PFSK-1 (cell line): ENCODE data around the gene EFNA5.

Experiments used
- FOXP2 ChIP-seq: optimal IDR thresholded peaks from 2 replicates; pipeline ENCODE3; 2011; ENCODE audit warnings: borderline replicate concordance, control low read depth, inconsistent platforms; ENCODE audit not compliant: insufficient read depth; ENCODE audit errors: extremely low read length, extremely low read depth
- POLR2AphosphoS5 ChIP-seq: IDR thresholded peaks from 2 replicates; pipeline ENCODE4 v1.6.1; 2012; ENCODE audit warnings: low read depth, mild to moderate bottlenecking, control low read depth, low read length, moderate library complexity
- SIN3A ChIP-seq: IDR thresholded peaks from 2 replicates; pipeline ENCODE4 v1.6.1; 2012; ENCODE audit warnings: mild to moderate bottlenecking, low read length, moderate library complexity, borderline replicate concordance; ENCODE audit not compliant: insufficient read depth
- TAF1 ChIP-seq: IDR thresholded peaks from 2 replicates; pipeline ENCODE4 v1.6.1; 2012; ENCODE audit warnings: low read length, control low read depth, borderline replicate concordance; ENCODE audit not compliant: insufficient read depth
- TF ChIP-seq, protein P1 (sequence below), 2 experiments: IDR thresholded peaks; 2 replicates each; pipeline versions ENCODE4 v1.6.1 to v1.8.0; 2011 to 2012; ENCODE audit warnings: low read depth in 2 of 2, low read length in 2 of 2, control low read depth in 1 of 2, inconsistent platforms in 1 of 2, mild to moderate bottlenecking in 1 of 2, moderate library complexity in 1 of 2; ENCODE audit not compliant: insufficient read depth in 1 of 2

Gene EFNA5

DNA sequence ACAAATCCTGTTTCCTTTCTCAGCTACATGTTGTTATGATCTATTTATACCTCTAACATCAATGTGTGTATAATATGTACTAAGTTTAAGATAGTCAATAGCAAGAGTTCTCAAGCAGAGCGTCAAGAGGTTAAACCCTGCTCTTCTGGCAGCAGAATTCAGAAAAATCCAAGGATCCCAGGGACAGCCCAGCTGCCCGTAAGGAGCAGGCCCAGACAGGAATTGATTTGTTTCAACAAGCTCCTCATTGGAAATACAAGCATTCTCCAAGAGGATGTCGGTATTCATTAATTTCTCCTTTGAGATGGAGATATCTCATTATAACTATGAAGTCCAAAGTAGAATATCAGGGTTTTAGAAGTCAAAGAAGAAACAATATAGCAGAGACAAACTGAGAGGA is 14.9 kb downstream of the EFNA5 start:
- TF ChIP-seq POLR2AphosphoS5 (no peak), FOXP2 (no peak), SIN3A (no peak), TAF1 (no peak)
- TF ChIP-seq, protein P1, sequence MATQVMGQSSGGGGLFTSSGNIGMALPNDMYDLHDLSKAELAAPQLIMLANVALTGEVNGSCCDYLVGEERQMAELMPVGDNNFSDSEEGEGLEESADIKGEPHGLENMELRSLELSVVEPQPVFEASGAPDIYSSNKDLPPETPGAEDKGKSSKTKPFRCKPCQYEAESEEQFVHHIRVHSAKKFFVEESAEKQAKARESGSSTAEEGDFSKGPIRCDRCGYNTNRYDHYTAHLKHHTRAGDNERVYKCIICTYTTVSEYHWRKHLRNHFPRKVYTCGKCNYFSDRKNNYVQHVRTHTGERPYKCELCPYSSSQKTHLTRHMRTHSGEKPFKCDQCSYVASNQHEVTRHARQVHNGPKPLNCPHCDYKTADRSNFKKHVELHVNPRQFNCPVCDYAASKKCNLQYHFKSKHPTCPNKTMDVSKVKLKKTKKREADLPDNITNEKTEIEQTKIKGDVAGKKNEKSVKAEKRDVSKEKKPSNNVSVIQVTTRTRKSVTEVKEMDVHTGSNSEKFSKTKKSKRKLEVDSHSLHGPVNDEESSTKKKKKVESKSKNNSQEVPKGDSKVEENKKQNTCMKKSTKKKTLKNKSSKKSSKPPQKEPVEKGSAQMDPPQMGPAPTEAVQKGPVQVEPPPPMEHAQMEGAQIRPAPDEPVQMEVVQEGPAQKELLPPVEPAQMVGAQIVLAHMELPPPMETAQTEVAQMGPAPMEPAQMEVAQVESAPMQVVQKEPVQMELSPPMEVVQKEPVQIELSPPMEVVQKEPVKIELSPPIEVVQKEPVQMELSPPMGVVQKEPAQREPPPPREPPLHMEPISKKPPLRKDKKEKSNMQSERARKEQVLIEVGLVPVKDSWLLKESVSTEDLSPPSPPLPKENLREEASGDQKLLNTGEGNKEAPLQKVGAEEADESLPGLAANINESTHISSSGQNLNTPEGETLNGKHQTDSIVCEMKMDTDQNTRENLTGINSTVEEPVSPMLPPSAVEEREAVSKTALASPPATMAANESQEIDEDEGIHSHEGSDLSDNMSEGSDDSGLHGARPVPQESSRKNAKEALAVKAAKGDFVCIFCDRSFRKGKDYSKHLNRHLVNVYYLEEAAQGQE (IDR thresholded peaks at IDR 0.05; ENCODE audit: insufficient read depth in 1 of 2, low read depth in 2 of 2, low read length in 2 of 2): no peak

DNA sequence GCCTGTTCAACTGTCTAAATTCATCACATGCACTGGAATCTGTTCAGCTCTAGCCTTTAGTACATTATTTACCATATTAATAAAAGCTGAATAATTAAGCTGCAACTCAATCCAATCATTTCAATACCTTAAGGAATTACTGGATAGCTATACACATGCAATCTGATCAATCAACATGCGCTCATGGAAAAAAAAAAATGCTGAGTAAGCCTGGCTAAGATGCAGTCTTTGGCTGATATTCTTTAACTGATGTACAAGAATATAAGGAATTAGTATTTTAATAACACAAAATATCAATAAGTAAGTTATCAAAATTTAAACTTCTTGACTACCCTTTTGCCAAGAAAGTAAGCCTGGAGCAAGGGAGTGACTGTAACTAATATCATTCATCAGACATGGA is 15.9 kb downstream of the EFNA5 start:
- TF ChIP-seq, protein P1 (IDR thresholded peaks at IDR 0.05; ENCODE audit: insufficient read depth in 1 of 2, low read depth in 2 of 2, low read length in 2 of 2): no peak
- TF ChIP-seq FOXP2 (no peak), POLR2AphosphoS5 (no peak), SIN3A (no peak), TAF1 (no peak)

DNA sequence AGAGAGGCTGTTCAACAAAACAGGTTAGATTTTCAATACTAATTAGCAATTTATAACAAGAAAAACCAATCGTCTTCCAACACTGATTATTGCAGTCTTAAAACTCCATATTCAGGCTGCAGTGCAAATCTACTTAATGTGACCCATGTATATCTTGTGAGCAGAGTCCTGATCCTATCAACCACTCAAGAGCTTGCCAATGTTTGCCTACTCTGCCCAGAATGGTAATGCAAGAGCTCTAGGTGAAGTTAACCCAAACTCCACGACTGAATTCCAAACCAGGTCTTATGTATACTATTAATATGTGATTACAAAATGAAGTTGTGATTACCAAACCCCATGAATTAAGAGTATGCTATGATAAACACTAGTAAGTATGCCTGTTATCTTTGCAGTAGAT is 17.1 kb downstream of the EFNA5 start:
- TF ChIP-seq FOXP2 (no peak), SIN3A (no peak), POLR2AphosphoS5 (no peak), TAF1 (no peak)
- TF ChIP-seq, protein P1 (IDR thresholded peaks at IDR 0.05; ENCODE audit: insufficient read depth in 1 of 2, low read depth in 2 of 2, low read length in 2 of 2): no peak

DNA sequence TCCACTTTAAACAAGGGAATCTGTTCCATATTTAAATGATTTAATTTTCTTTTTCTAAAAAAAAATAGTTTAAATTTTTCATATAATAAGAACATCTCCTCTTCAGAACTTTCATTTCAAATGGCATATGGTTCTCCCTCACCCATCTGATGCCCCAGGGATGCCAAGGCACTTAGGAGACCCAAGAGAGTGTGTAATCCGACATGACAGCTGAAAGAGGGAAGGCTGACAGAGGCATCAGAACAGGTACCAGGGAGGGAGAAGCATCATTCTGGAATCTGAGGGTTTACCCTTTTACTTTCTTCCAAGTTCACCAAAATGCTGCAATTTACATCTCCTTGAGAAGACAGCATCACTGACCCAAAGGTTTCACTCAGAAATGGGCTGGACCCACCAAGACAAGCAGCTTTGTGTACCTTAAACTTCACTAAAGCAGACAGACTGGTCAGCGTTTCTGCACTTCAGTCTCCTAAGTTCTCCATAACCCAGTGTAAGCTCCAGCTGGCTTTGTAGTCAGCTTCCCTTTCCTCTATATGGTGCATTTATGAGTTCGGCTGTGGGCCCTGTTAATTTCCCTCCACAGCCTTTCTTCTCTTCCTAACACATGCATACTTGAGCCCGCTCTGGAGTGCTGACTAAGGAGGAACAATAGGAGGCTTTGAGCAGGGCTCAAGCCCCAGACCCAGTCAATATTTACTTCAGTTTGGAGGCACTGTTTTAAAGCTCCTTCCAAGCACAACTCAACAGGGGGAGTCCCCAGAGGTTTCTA is 17.7 kb downstream of the EFNA5 start:
- no peak for TF ChIP-seq SIN3A
- TF ChIP-seq, protein P1 (IDR thresholded peaks at IDR 0.05; ENCODE audit: insufficient read depth in 1 of 2, low read depth in 2 of 2, low read length in 2 of 2): no peak

DNA sequence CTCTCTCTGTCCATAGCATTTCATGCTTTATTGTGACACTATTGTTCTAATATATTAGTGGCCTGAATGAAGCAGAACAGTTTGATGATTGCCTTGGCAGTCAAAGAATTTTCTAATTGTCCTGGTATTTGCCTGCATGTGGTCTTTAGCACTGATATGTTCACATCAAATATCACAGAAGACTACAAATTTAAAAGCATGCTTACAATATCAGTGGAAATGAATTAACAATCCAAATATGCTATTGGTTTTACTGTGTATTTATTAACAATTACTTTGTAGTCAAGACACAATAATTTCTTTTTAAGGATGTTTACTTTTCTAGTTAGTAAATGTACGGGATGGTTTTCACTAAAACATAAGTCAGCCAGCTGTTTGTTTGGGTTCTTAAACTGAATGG is 18.3 kb downstream of the EFNA5 start:
- no peak for TF ChIP-seq FOXP2
- no peak for TF ChIP-seq POLR2AphosphoS5
- TF ChIP-seq, protein P1 (IDR thresholded peaks at IDR 0.05; ENCODE audit: insufficient read depth in 1 of 2, low read depth in 2 of 2, low read length in 2 of 2): no peak
- no peak for TF ChIP-seq TAF1
- no peak for TF ChIP-seq SIN3A
